ENCODE data around the gene WDTC1. TPM values are rescaled to one million over a fixed set of nuclear protein-coding genes. Genes with fewer than 3 reads are reported as not detected.

WDTC1 gene
- total RNA-seq, 1 donor from 2014 or later: 28.6 TPM

DNA sequence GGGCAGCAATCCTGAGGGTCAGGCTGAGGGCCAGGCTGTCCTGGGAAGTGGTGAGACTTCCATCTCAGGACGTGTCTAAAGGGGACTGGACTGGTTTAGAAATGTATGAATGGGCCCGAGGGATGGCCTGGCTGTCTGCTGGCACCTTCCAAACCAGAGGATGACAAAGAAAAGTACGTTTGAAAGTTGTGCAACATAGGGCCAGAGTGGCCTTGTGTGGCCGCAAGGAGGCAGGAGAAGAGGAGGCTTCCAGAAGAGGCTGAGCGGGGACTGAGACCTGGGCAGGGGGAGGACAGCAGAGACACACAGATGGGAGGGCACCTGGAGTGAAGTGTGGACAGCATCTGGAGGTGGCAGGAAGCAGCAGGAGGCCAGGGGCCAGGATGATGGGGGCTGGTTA lies 104.8 kb downstream of the WDTC1 start:
- TF ChIP-seq, protein P1, sequence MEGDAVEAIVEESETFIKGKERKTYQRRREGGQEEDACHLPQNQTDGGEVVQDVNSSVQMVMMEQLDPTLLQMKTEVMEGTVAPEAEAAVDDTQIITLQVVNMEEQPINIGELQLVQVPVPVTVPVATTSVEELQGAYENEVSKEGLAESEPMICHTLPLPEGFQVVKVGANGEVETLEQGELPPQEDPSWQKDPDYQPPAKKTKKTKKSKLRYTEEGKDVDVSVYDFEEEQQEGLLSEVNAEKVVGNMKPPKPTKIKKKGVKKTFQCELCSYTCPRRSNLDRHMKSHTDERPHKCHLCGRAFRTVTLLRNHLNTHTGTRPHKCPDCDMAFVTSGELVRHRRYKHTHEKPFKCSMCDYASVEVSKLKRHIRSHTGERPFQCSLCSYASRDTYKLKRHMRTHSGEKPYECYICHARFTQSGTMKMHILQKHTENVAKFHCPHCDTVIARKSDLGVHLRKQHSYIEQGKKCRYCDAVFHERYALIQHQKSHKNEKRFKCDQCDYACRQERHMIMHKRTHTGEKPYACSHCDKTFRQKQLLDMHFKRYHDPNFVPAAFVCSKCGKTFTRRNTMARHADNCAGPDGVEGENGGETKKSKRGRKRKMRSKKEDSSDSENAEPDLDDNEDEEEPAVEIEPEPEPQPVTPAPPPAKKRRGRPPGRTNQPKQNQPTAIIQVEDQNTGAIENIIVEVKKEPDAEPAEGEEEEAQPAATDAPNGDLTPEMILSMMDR (IDR thresholded peaks at IDR 0.05; ENCODE audit: insufficient read depth, low read length, poor library complexity, severe bottlenecking): no peak
- no peak for DNase-seq (ENCODE audit: low read depth)
- Histone ChIP-seq H3K27me3 (ENCODE audit: control insufficient read depth, insufficient read depth, low read length) (no peaks in the 10 kb centered on the region), H3K4me3 (ENCODE audit: low read depth, low read length) (no peak overlapping the region), H3K36me3 (ENCODE audit: control insufficient read depth, insufficient read depth, low read length) (no peaks in the 10 kb centered on the region)

DNA sequence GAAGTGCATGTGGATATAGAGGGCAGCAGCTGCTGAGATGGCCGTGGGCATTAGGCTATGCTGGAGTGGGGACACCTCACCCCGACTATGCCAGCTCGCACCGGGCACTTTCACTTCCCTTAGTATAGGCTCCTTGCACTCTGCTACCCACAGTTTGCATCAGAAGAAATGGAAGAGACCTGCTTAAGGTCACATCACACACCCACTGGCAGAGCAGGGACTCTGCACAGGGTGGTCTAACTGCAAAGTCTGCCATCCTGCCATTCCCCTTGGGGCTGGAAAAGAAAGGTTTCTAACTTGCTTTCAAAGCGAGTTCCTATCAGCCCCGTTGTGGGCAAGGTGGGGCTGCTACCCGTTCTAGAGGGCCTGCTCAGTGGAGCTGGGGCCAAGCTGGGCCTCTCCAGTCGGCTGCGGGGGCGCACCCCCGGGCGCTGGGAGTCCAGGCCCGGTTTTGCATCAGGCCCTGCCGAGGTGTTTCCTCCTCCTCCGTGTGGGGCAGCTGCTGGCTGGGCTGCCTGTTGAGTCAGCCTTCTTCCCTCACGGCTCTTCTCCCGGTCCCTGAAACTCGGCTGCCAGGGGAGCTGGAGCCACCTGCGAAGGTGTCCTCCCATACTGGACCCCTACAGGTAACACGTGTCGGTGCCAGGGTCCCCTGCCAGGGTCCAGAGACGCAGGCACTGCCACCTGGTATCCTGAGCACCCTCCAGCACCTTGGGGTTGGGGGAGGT lies 107.3 kb downstream of the WDTC1 start, which contains the start of gene SYTL1:
TSS of gene SYTL1 (plus strand) at position 498 of the 728 bp plus-strand sequence. CDS start 3,313 bp downstream, outside the sequence.
- DNase-seq (ENCODE audit: low read depth): no peak
- H3K36me3 ChIP-seq (ENCODE audit: control insufficient read depth, insufficient read depth, low read length): no peaks in the 10 kb centered on the region
- TF ChIP-seq, protein P1 (IDR thresholded peaks at IDR 0.05; ENCODE audit: insufficient read depth, low read length, poor library complexity, severe bottlenecking): no peak
- H3K27me3 ChIP-seq (ENCODE audit: control insufficient read depth, insufficient read depth, low read length): no peaks in the 10 kb centered on the region
- H3K4me3 ChIP-seq (ENCODE audit: low read depth, low read length): peak within 1 kb of the TSS; percentile 54

DNA sequence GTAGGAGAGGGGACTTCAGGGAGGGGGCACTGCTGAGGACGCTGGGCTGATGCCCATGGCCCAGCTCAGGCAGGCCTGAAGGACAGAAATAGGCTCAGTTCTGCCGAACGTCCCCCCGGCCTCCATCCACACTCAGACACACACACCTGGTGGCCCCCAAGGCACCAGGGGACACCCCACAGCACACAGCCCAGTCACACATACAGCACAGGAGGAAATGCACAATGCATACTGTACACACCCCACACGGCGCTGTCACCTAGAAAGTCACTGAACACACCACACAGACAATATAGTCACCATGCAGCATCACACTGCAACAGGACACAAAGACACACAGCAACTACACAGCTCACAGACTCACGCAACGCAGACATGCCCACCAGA lies 108.0 kb downstream of the WDTC1 start:
- no peaks in the 10 kb centered on the region for H3K27me3 ChIP-seq (ENCODE audit: control insufficient read depth, insufficient read depth, low read length)
- peak overlapping the region; percentile 54 for H3K4me3 ChIP-seq (ENCODE audit: low read depth, low read length)
- no peaks in the 10 kb centered on the region for H3K36me3 ChIP-seq (ENCODE audit: control insufficient read depth, insufficient read depth, low read length)
- TF ChIP-seq, protein P1 (IDR thresholded peaks at IDR 0.05; ENCODE audit: insufficient read depth, low read length, poor library complexity, severe bottlenecking): no peak
- DNase-seq (ENCODE audit: low read depth): no peak

DNA sequence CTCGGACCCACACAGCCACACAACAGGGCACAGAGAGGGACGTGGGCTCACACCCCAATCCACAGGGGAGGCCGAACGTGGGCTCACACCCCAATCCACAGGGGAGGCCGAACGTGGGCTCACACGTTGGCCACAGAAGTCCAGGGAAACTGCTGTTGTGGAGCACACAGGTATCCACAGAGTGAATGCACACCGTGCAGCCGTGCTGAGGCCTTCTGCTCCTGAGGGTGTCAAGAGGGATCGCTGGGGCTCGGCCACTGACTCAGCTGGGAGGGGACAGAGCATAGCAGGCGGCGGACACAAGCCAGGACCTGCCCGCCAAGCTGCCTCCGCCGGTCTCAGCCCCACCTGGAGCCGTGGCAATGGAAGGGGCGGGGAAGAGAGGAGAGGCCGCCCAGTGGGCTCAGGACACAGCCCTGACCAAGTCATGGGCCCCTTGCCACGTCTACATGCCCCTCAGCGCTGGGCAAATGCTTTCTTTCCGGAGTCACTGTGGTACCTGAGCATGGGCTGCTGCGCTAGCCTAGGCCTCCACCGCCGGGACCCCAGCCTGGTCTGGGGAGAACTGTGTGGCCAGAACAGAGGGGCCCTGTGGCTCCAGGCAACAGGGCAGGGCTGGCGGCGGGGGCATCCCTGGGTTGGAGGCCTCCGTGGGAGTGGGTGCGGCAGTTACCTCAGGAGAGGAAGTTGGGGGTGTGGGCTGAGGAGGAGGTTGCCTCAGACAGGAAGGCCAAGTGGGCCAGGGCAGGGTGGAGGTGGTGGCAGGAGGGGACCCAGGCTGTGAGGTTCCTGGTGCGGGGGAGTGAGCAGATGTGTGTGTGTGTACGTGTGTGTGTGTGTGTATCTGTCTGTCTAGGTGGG lies 108.6 kb downstream of the WDTC1 start:
- Histone ChIP-seq H3K36me3 (ENCODE audit: control insufficient read depth, insufficient read depth, low read length) (no peaks in the 10 kb centered on the region), H3K4me3 (ENCODE audit: low read depth, low read length) (peak overlapping the region; percentile 54), H3K27me3 (ENCODE audit: control insufficient read depth, insufficient read depth, low read length) (no peaks in the 10 kb centered on the region)
- no peak for DNase-seq (ENCODE audit: low read depth)
- TF ChIP-seq, protein P1 (IDR thresholded peaks at IDR 0.05; ENCODE audit: insufficient read depth, low read length, poor library complexity, severe bottlenecking): no peak

DNA sequence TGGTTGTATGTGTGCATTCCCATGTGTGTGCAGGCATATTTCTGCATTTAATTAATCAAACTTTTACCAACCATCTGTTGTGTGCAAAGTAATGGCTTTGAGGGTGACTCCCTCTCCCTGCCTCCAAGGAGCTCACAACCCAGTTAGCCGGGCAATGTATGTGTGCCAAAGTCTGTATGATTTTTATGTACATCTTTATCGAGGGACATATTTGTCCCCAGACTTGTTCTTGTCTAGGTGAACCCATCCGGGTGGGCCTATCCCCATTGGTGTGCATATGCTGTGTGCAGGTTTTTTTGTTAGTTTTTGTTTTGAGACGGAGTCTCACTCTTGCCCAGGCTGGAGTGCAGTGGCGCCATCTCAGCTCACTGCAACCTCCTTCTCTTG lies 109.2 kb downstream of the WDTC1 start:
- H3K36me3 ChIP-seq (ENCODE audit: control insufficient read depth, insufficient read depth, low read length): no peaks in the 10 kb centered on the region
- peak overlapping the region; percentile 54 for H3K4me3 ChIP-seq (ENCODE audit: low read depth, low read length)
- no peaks in the 10 kb centered on the region for H3K27me3 ChIP-seq (ENCODE audit: control insufficient read depth, insufficient read depth, low read length)
- TF ChIP-seq, protein P1 (IDR thresholded peaks at IDR 0.05; ENCODE audit: insufficient read depth, low read length, poor library complexity, severe bottlenecking): no peak
- DNase-seq (ENCODE audit: low read depth): no peak

Data from kidney epithelial cell (primary cell).